HepG2 (cell line): ENCODE measurements around the gene DYNC1LI1. TPM values are rescaled to one million over a fixed set of nuclear protein-coding genes. Genes with fewer than 3 reads are reported as not detected.

ENCODE experiments used
- ATAC-seq: fragments of 200-7000 bp; cut with Tn5 transposase; 3 replicates; pipeline ENCODE4 v1.9.1; 2020; ENCODE audit warnings: mild to moderate bottlenecking, moderate library complexity
- BruUV-seq: library from RNA; stranded (reverse); fragments of 400-500 nt; replicated peaks from 2 replicates; lab custom pipeline; 2021; lab: Mats Ljungman, UMichigan
- CTCF ChIA-PET: fragments of 300-600 bp; formaldehyde crosslinking; extraction: SDS; loops from one replicate; lab custom pipeline; 2021; ENCODE audit warnings: low total read pairs, inconsistent platforms, low intra/inter-chr PET ratio; lab: Yijun Ruan, JAX
- POLR2A ChIA-PET: fragments of 350-600 bp; sonication (Branson Sonifier 250); formaldehyde crosslinking; loops from one replicate; lab custom pipeline; 2020; ENCODE audit warnings: antibody characterized with exemption, inconsistent platforms; lab: Yijun Ruan, JAX
- DNase-seq: peaks from one replicate; pipeline ENCODE4 v3.0.0-alpha.2; 2015; ENCODE audit warnings: low spot score
- FAIRE-seq: peaks from 3 replicates; lab custom pipeline; 2011; peaks lifted over from hg19 to GRCh38; lab: Jason Lieb, UNC
- H2AFZ ChIP-seq: one replicate; pipeline ENCODE4 v1.6.1; 2011; ENCODE audit warnings: low read length, inconsistent platforms
- H3K27ac ChIP-seq: fragments of 300-600 bp; 3 replicates; pipeline ENCODE4 v1.8.0; 2011; ENCODE audit warnings: mixed run types, mild to moderate bottlenecking, mixed read lengths, low read length, inconsistent platforms; ENCODE audit not compliant: insufficient read depth; ENCODE audit errors: extremely low read length
- H3K27me3 ChIP-seq, 2 experiments: fragments of 200-600 bp in 1 of 2; 2 replicates in 1 of 2; 3 replicates in 1 of 2; pipeline versions ENCODE4 v1.6.0 to v1.8.0; 2011; ENCODE audit warnings: low read length in 2 of 2, mild to moderate bottlenecking in 2 of 2, moderate library complexity in 2 of 2, inconsistent platforms in 1 of 2; ENCODE audit not compliant: insufficient read depth in 2 of 2, control insufficient read depth in 1 of 2
- H3K36me3 ChIP-seq, 2 experiments: fragments of 200-600 bp in 1 of 2; replicated peaks in 1 of 2; 2 replicates in 1 of 2; 3 replicates in 1 of 2; pipeline versions ENCODE4 v1.5.1 to v1.8.0; 2011; ENCODE audit warnings: low read length in 2 of 2, inconsistent platforms in 1 of 2; ENCODE audit not compliant: insufficient read depth in 2 of 2, control insufficient read depth in 1 of 2
- H3K4me1 ChIP-seq: 2 replicates; pipeline ENCODE4 v1.5.1; 2012; ENCODE audit warnings: low read length, inconsistent platforms; ENCODE audit not compliant: insufficient read depth
- H3K4me2 ChIP-seq: 2 replicates; pipeline ENCODE4 v1.6.0; 2011; ENCODE audit warnings: low read depth, low read length, inconsistent platforms
- H3K4me3 ChIP-seq, 3 experiments: fragments of 200-600 bp in 1 of 3; sonication (generic), shearing (Covaris generic) in 1 of 3; replicated peaks in 1 of 3; 2 replicates each; pipeline ENCODE4 v1.5.1; 2011 to 2016; ENCODE audit warnings: low read length in 3 of 3, inconsistent platforms in 2 of 3, low read depth in 2 of 3, mild to moderate bottlenecking in 2 of 3, control low read depth in 1 of 3, mixed read lengths in 1 of 3; ENCODE audit not compliant: insufficient read depth in 1 of 3
- H3K79me2 ChIP-seq: one replicate; pipeline ENCODE4 v1.6.1; 2011; ENCODE audit warnings: low read length, inconsistent platforms; ENCODE audit not compliant: insufficient read depth
- H3K9ac ChIP-seq: 2 replicates; pipeline ENCODE4 v1.6.0; 2011; ENCODE audit warnings: mild to moderate bottlenecking, low read depth, low read length, inconsistent platforms; ENCODE audit not compliant: insufficient read depth
- H3K9me3 ChIP-seq: 2 replicates; pipeline ENCODE4 v1.5.1; 2012; ENCODE audit warnings: mild to moderate bottlenecking, low read length
- H4K20me1 ChIP-seq: 2 replicates; pipeline ENCODE4 v1.6.0; 2011; ENCODE audit warnings: inconsistent platforms, mild to moderate bottlenecking, low read length, moderate library complexity; ENCODE audit not compliant: insufficient read depth
- DPF2 ChIP-seq: sonication (generic); formaldehyde crosslinking; IDR thresholded peaks from 2 replicates; pipeline ENCODE4 v1.4.0; 2020; ENCODE audit warnings: mild to moderate bottlenecking, low read depth, missing genetic modification reagents, borderline replicate concordance
- HNF1B ChIP-seq: sonication (generic); formaldehyde crosslinking; IDR thresholded peaks from 2 replicates; pipeline ENCODE4 v1.5.1; 2020; ENCODE audit warnings: mild to moderate bottlenecking, moderate library complexity, missing genetic modification reagents
- PITX1 ChIP-seq: sonication (generic); formaldehyde crosslinking; IDR thresholded peaks from 2 replicates; pipeline ENCODE4 v1.5.1; 2020; ENCODE audit warnings: mild to moderate bottlenecking, missing genetic modification reagents
- RELA ChIP-seq: sonication (generic); formaldehyde crosslinking; IDR thresholded peaks from 2 replicates; pipeline ENCODE4 v1.4.0; 2020; ENCODE audit warnings: missing genetic modification reagents
- TFE3 ChIP-seq: IDR thresholded peaks from 2 replicates; pipeline ENCODE4 v1.6.1; 2016
- ZNF296 ChIP-seq: sonication (generic); formaldehyde crosslinking; conservative IDR thresholded peaks from 2 replicates; pipeline ENCODE4 v1.5.0; 2020; ENCODE audit warnings: mild to moderate bottlenecking, missing genetic modification reagents
- ZNF503 ChIP-seq: sonication (generic); formaldehyde crosslinking; IDR thresholded peaks from 2 replicates; pipeline ENCODE4 v1.4.0; 2020; ENCODE audit warnings: missing genetic modification reagents
- ZNF574 ChIP-seq: sonication (generic); formaldehyde crosslinking; IDR thresholded peaks from 2 replicates; pipeline ENCODE4 v1.4.0; 2020; ENCODE audit warnings: missing genetic modification reagents
- ZNF776 ChIP-seq: sonication (generic); formaldehyde crosslinking; IDR thresholded peaks from 2 replicates; pipeline ENCODE4 v1.4.0; 2020; ENCODE audit warnings: mild to moderate bottlenecking, missing genetic modification reagents
- ZNF83 ChIP-seq: sonication (generic); formaldehyde crosslinking; IDR thresholded peaks from 2 replicates; pipeline ENCODE4 v1.4.0; 2020; ENCODE audit warnings: missing genetic modification reagents, mild to moderate bottlenecking, borderline replicate concordance
- WGBS: methylation state at CpG from one replicate; pipeline ENCODE4 v1.1.6; 2017; ENCODE audit warnings: low lambda C conversion rate; 5-methylcytosine and 5-hydroxymethylcytosine counted together
- in situ Hi-C: cut with HindIII; loops from 2 replicates; pipeline ENCODE4 v1.10.0; 2017; ENCODE audit warnings: low pct_unique_long_range_greater_than_20kb; ENCODE audit not compliant: extremely low pct_ligation_motif_present
- intact Hi-C: fragments of 100-400 bp; cut with micrococcal nuclease; formaldehyde crosslinking; loops from one replicate; pipeline ENCODE4 v1.10.0; 2022; ENCODE audit not compliant: unreplicated experiment
- polyA plus RNA-seq, 8 experiments: library from polyadenylated mRNA; depleted of rRNA in 3 of 8; stranded (reverse) in 7 of 8; unstranded in 1 of 8; fragments of >200 nt; fragmentation: Illumina TruSeq in 4 of 8; extraction: Trizol in 4 of 8; gene quantifications; 2 replicates each; pipeline versions ENCODE4 v1.2.1 to v1.2.3, GENCODE V29; 2011 to 2016; ENCODE audit warnings: low read depth in 4 of 8, missing spikeins in 1 of 8, mixed read lengths in 1 of 8; ENCODE audit not compliant: insufficient read depth in 1 of 8
- total RNA-seq, 5 experiments: library from RNA; depleted of rRNA; stranded (reverse); fragments of >200 nt; fragmentation: Illumina TruSeq; extraction: Trizol; gene quantifications; 2 replicates each; pipeline ENCODE4 v1.2.3, GENCODE V29; 2016; ENCODE audit warnings: low read depth in 1 of 5

The DYNC1LI1 gene
- total and polyA plus RNA-seq, 2 of the 13 experiments (the other 11 are each of a cell fraction or from before 2014, with no cell fraction given), result 13.4 to 37.1 TPM

- 65% methylated on average over 4 of the region's 4 CpGs for WGBS
- H2AFZ ChIP-seq, result no peak overlapping the region
- no peak overlapping the region for H3K27ac ChIP-seq
- POLR2A ChIA-PET, result no interaction called here
- H3K9ac ChIP-seq, result no peak overlapping the region
- in situ Hi-C loops, result no loop called here
- CTCF ChIA-PET, result no interaction called here
- H3K4me3 ChIP-seq, result no peak overlapping the region
- BruUV-seq, result no TSS peak
- TF ChIP-seq TFE3 (CRISPR knock-in tag) (no peak), DPF2 (no peak)
- TF ChIP-seq, all 625 proteins: peak for 0
- H3K9me3 ChIP-seq, result no peaks in the 10 kb centered on the region
- H4K20me1 ChIP-seq, result no peaks in the 10 kb centered on the region
- intact Hi-C loops, result no loop called here
- no peaks in the 10 kb centered on the region for H3K4me1 ChIP-seq
- H3K79me2 ChIP-seq, result no peaks in the 10 kb centered on the region
- FAIRE-seq, result no peak
- H3K27me3 ChIP-seq, result peaks cover 0 to 12% of the 10 kb centered on the region in 2 experiments; a peak in 3 of 5 replicates
- no peak overlapping the region for H3K4me2 ChIP-seq
- DNase-seq, result no peak
- ATAC-seq, result no peak
- H3K36me3 ChIP-seq, result no peaks in the 10 kb centered on the region
Measured at GRCh38 chr3:32591186-32591585, 20.5 kb upstream of the DYNC1LI1 start.

- CTCF ChIA-PET, result no interaction called here
- no peak for FAIRE-seq
- TF ChIP-seq ZNF83, result no peak
- no peak for TF ChIP-seq RELA (CRISPR knock-in tag)
- TF ChIP-seq ZNF574, result no peak
- no peak for TF ChIP-seq ZNF503
- no peak for TF ChIP-seq PITX1 (CRISPR knock-in tag)
- no peak for TF ChIP-seq ZNF296 (CRISPR knock-in tag)
- no peak for TF ChIP-seq HNF1B (CRISPR knock-in tag)
- TF ChIP-seq ZNF776 (CRISPR knock-in tag), result no peak
Measured at GRCh38 chr3:32586356-32586755, 15.7 kb upstream of the DYNC1LI1 start.

More at GRCh38 chr3:32586356-32586755, 15.7 kb upstream of the DYNC1LI1 start:
- intact Hi-C loops (no loop called here), in situ Hi-C loops (no loop called here)
- 59% methylated on average over 3 of the region's 3 CpGs for WGBS
- Histone ChIP-seq H3K9ac (no peak overlapping the region), H4K20me1 (no peaks in the 10 kb centered on the region), H3K27ac (no peak overlapping the region), H3K27me3 (peaks cover 0 to 3% of the 10 kb centered on the region in 2 experiments; a peak in 3 of 5 replicates), H3K9me3 (no peaks in the 10 kb centered on the region), H3K79me2 (no peaks in the 10 kb centered on the region), H2AFZ (no peak overlapping the region), H3K4me3 (no peak overlapping the region), H3K36me3 (no peaks in the 10 kb centered on the region), H3K4me2 (no peak overlapping the region), H3K4me1 (no peaks in the 10 kb centered on the region)
- DNase-seq (no peak), ATAC-seq (no peak)
- POLR2A ChIA-PET, result no interaction called here
- BruUV-seq, result no TSS peak
